HCT116 (cell line): ENCODE results near the gene APPL2.

Source experiments
- CEBPB ChIP-seq: IDR thresholded peaks from 2 replicates; pipeline ENCODE4 v1.6.1; 2012; ENCODE audit warnings: low read depth
- CTCF ChIP-seq, 3 experiments: fragments of 200-600 bp in 1 of 3; sonication (generic) in 1 of 3; IDR thresholded peaks in 2 of 3; conservative IDR thresholded peaks in 1 of 3; 2 replicates each; pipeline ENCODE4 v1.5.1; 2012 to 2017; ENCODE audit warnings: low read depth in 2 of 3, low read length in 2 of 3, antibody characterized with exemption in 1 of 3, borderline replicate concordance in 1 of 3, control low read depth in 1 of 3, mild to moderate bottlenecking in 1 of 3, mixed read lengths in 1 of 3, mixed run types in 1 of 3, moderate library complexity in 1 of 3; ENCODE audit not compliant: insufficient read depth in 1 of 3
- EZH2 ChIP-seq: fragments of 200-600 bp; sonication (generic); IDR thresholded peaks from 2 replicates; pipeline ENCODE4 v1.6.1; 2017; ENCODE audit warnings: antibody characterized with exemption, mixed run types
- EZH2phosphoT487 ChIP-seq: fragments of 200-600 bp; IDR thresholded peaks from 2 replicates; pipeline ENCODE4 v1.6.1; 2018; ENCODE audit warnings: antibody characterized with exemption, borderline replicate concordance
- JUND ChIP-seq: IDR thresholded peaks from 2 replicates; pipeline ENCODE4 v1.6.1; 2012
- MAX ChIP-seq: IDR thresholded peaks from 2 replicates; pipeline ENCODE4 v1.6.1; 2012
- POLR2A ChIP-seq: IDR thresholded peaks from 2 replicates; pipeline ENCODE4 v1.7.0; 2011; ENCODE audit warnings: borderline replicate concordance; ENCODE audit not compliant: insufficient read depth, insufficient read length; ENCODE audit errors: extremely low read depth
- POLR2AphosphoS5 ChIP-seq: IDR thresholded peaks from 2 replicates; pipeline ENCODE4 v1.6.1; 2011; ENCODE audit warnings: mild to moderate bottlenecking, low read depth, low read length, moderate library complexity
- SIN3A ChIP-seq: IDR thresholded peaks from 2 replicates; pipeline ENCODE4 v1.6.1; 2012; ENCODE audit warnings: low read depth
- SP1 ChIP-seq: IDR thresholded peaks from 2 replicates; pipeline ENCODE4 v1.6.1; 2012; ENCODE audit warnings: low read depth
- TCF7L2 ChIP-seq: IDR thresholded peaks from 2 replicates; pipeline ENCODE4 v1.7.0; 2011; ENCODE audit warnings: borderline replicate concordance, inconsistent platforms; ENCODE audit not compliant: insufficient read depth, insufficient read length; ENCODE audit errors: extremely low read depth
- YY1 ChIP-seq: IDR thresholded peaks from 2 replicates; pipeline ENCODE4 v1.6.1; 2011; ENCODE audit warnings: low read length, low read depth, moderate library complexity, mild to moderate bottlenecking; ENCODE audit not compliant: insufficient replicate concordance; ENCODE audit errors: extremely low read depth
- ZBTB33 ChIP-seq: IDR thresholded peaks from 2 replicates; pipeline ENCODE4 v1.6.1; 2011; ENCODE audit warnings: mild to moderate bottlenecking, low read length, moderate library complexity; ENCODE audit not compliant: insufficient replicate concordance; ENCODE audit errors: extremely low read depth

GRCh38 chr12:105177208-105177607, 58.8 kb downstream of the APPL2 start:
- TF ChIP-seq EZH2phosphoT487 (no peak), POLR2A (no peak), EZH2 (no peak), SP1 (no peak), CTCF (IDR thresholded peaks at IDR 0.05 in 2 of 3, conservative IDR thresholded peaks at IDR 0.05 in 1 of 3; ENCODE audit: borderline replicate concordance in 1 of 3, insufficient read depth in 1 of 3, low read depth in 2 of 3, low read length in 2 of 3) (no peak), YY1 (no peak), MAX (no peak), JUND (no peak), TCF7L2 (no peak), ZBTB33 (no peak), SIN3A (no peak), POLR2AphosphoS5 (no peak), CEBPB (no peak)
